LNCaP clone FGC (cell line): ENCODE data around the gene ARID5B.

Experiments used
- DNase-seq: peaks from one replicate; pipeline ENCODE4 v3.0.0-alpha.2; 2011; ENCODE audit warnings: low read depth
- H3K4me3 ChIP-seq: 2 replicates; pipeline ENCODE4 v1.5.1; 2011; ENCODE audit warnings: mild to moderate bottlenecking, low read depth, low read length, control low read depth
- CTCF ChIP-seq: IDR thresholded peaks from 2 replicates; pipeline ENCODE4 v1.5.1; 2012; ENCODE audit warnings: mild to moderate bottlenecking; ENCODE audit not compliant: control insufficient read depth, insufficient read depth; ENCODE audit errors: extremely low read depth

Gene ARID5B

GRCh38 chr10:62108759-62109586 is 207.5 kb downstream of the ARID5B start:
- no peak for TF ChIP-seq CTCF
- no peak overlapping the region for H3K4me3 ChIP-seq
- no peak for DNase-seq

- TF ChIP-seq CTCF: no peak
- H3K4me3 ChIP-seq: no peak overlapping the region
- no peak for DNase-seq
Observed at GRCh38 chr10:62109587-62110293, 208.2 kb downstream of the ARID5B start.

- peak; percentile 66 for DNase-seq
- no peak for TF ChIP-seq CTCF
- no peak overlapping the region for H3K4me3 ChIP-seq
Observed at GRCh38 chr10:62112300-62112699, 210.8 kb downstream of the ARID5B start.

- no peak for DNase-seq
- H3K4me3 ChIP-seq: no peak overlapping the region
- TF ChIP-seq CTCF: no peak
Observed at GRCh38 chr10:62112963-62113362, 211.5 kb downstream of the ARID5B start.

- no peak for TF ChIP-seq CTCF
- H3K4me3 ChIP-seq: no peak overlapping the region
- DNase-seq: no peak
Observed at GRCh38 chr10:62113680-62114079, 212.2 kb downstream of the ARID5B start.

- H3K4me3 ChIP-seq: no peak overlapping the region
- TF ChIP-seq CTCF: no peak
- no peak for DNase-seq
Observed at GRCh38 chr10:62115321-62115720, 213.8 kb downstream of the ARID5B start.
